ENCODE measurements around the gene RASGRF2. TPM values are rescaled to one million over a fixed set of nuclear protein-coding genes. Genes with fewer than 3 reads are reported as not detected.

RASGRF2 gene
- total RNA-seq, 1 experiment from 2014 or later: 0.48 TPM

DNA sequence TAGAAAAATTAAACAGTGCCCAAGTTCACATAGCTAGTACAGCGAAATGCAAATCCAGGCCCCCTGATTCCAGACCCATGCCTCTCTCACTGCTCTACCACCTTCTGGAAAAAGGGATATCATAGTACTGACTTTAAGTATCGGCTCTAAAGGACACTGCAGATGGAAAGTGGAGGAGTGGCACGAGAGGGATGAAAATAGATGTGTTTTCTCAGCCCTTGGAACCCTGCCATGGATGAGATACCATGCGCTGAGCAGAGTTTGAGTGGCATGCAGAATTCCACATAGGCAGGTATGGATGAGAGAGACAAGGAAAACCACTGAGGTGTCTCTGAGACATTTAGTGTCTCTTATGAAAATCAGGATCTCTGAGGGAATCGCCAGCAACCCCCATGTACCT lies 291.8 kb downstream of the RASGRF2 start:
- no TSS peak for BruUV-seq (replicated peaks)
- peaks cover 19% of the 10 kb centered on the region for H3K4me1 ChIP-seq (replicated peaks; ENCODE audit: insufficient read depth)
- ChIA-PET POLR2A (ENCODE audit: unreplicated experiment) (no interaction called here), CTCF (no interaction called here)
- no peaks in the 10 kb centered on the region for H3K9me2 ChIP-seq (ENCODE audit: insufficient read depth)
- no peaks in the 10 kb centered on the region for H3K27me3 ChIP-seq (ENCODE audit: insufficient read depth, low read depth)
- no peak for DNase-seq
- H3K79me2 ChIP-seq (ENCODE audit: low read depth): no peaks in the 10 kb centered on the region
- H3K4me2 ChIP-seq: no peak overlapping the region
- intact Hi-C loops (cut with micrococcal nuclease; ENCODE audit: unreplicated experiment): no loop called here
- H2AFZ ChIP-seq: no peak overlapping the region
- H3F3A ChIP-seq (ENCODE audit: insufficient read depth, low read depth): no peaks in the 10 kb centered on the region; the same call in 1 of the 2 replicates
- H3K27ac ChIP-seq: no peak overlapping the region
- H3K4me3 ChIP-seq: no peak overlapping the region
- TF ChIP-seq, protein P1, sequence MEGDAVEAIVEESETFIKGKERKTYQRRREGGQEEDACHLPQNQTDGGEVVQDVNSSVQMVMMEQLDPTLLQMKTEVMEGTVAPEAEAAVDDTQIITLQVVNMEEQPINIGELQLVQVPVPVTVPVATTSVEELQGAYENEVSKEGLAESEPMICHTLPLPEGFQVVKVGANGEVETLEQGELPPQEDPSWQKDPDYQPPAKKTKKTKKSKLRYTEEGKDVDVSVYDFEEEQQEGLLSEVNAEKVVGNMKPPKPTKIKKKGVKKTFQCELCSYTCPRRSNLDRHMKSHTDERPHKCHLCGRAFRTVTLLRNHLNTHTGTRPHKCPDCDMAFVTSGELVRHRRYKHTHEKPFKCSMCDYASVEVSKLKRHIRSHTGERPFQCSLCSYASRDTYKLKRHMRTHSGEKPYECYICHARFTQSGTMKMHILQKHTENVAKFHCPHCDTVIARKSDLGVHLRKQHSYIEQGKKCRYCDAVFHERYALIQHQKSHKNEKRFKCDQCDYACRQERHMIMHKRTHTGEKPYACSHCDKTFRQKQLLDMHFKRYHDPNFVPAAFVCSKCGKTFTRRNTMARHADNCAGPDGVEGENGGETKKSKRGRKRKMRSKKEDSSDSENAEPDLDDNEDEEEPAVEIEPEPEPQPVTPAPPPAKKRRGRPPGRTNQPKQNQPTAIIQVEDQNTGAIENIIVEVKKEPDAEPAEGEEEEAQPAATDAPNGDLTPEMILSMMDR (conservative IDR thresholded peaks at IDR 0.05): no peak
- no peak for TF ChIP-seq EZH2 (IDR thresholded peaks at IDR 0.05; ENCODE audit: low read depth)
- no peaks in the 10 kb centered on the region for H3K9me3 ChIP-seq (ENCODE audit: insufficient read depth, low read depth)
- H3K36me3 ChIP-seq (ENCODE audit: low read depth): no peaks in the 10 kb centered on the region
- no peaks in the 10 kb centered on the region for H4K20me1 ChIP-seq (ENCODE audit: insufficient read depth)

DNA sequence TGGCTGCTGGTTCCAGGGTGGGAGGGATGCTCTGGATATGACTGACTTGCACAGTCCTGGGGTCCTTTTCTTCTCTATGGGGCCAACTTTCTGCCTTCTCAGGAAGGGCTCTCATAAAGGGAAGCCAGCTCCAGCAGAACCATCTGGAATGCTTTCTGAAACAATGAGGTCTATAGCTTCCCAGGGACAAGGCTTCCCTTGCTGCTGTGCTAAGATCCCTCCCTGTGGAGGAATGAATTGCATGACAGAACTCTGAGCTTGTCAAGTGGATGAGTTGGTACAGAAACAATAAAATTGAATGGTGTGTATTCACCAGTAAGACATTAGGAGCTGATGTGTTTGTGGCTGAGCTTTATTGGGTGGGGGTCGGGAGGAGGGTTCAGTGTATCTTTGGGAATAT lies 292.7 kb downstream of the RASGRF2 start:
- Histone ChIP-seq H3K9me2 (ENCODE audit: insufficient read depth) (no peaks in the 10 kb centered on the region), H3K9me3 (ENCODE audit: insufficient read depth, low read depth) (no peaks in the 10 kb centered on the region), H3K4me2 (no peak overlapping the region), H3K79me2 (ENCODE audit: low read depth) (no peaks in the 10 kb centered on the region), H3K27ac (no peak overlapping the region), H4K20me1 (ENCODE audit: insufficient read depth) (no peaks in the 10 kb centered on the region; the same call in 1 of the 2 replicates), H3K4me3 (no peak overlapping the region), H3K27me3 (ENCODE audit: insufficient read depth, low read depth) (no peaks in the 10 kb centered on the region), H3K4me1 (replicated peaks; ENCODE audit: insufficient read depth) (peaks cover 13% of the 10 kb centered on the region; the same call in 1 of the 2 replicates), H3F3A (ENCODE audit: insufficient read depth, low read depth) (no peaks in the 10 kb centered on the region; the same call in 1 of the 2 replicates), H3K36me3 (ENCODE audit: low read depth) (no peaks in the 10 kb centered on the region), H2AFZ (no peak overlapping the region)
- ChIA-PET CTCF (no interaction called here), POLR2A (ENCODE audit: unreplicated experiment) (no interaction called here)
- TF ChIP-seq EZH2 (IDR thresholded peaks at IDR 0.05; ENCODE audit: low read depth): no peak
- intact Hi-C loops (cut with micrococcal nuclease; ENCODE audit: unreplicated experiment): no loop called here
- no peak for DNase-seq
- no TSS peak for BruUV-seq (replicated peaks)

DNA sequence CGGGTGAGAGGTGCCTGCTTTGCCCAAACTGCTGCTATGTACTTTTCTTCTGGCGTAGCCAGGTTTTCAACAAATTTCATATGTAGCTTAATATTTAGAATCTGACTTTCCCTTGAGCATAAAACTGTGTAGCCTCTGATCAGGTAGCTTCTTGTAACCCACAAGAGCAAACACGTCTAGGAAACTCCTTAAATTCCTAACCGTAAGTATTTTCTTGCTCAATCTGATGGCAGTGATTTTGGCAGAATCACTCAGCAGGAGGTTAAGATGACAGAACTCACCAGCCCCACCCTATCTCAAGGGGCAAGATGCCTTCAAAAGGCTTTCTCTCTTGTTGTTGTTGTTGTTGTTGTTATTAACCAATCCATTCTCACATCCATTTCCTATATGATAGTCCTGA lies 293.7 kb downstream of the RASGRF2 start:
- Histone ChIP-seq H3K36me3 (ENCODE audit: low read depth) (no peaks in the 10 kb centered on the region), H3K9me3 (ENCODE audit: insufficient read depth, low read depth) (no peaks in the 10 kb centered on the region), H3K4me2 (no peak overlapping the region), H3K4me3 (no peak overlapping the region), H3F3A (ENCODE audit: insufficient read depth, low read depth) (no peaks in the 10 kb centered on the region; the same call in 1 of the 2 replicates), H3K27me3 (ENCODE audit: insufficient read depth, low read depth) (no peaks in the 10 kb centered on the region), H3K4me1 (replicated peaks; ENCODE audit: insufficient read depth) (peaks cover 19% of the 10 kb centered on the region; the same call in 1 of the 2 replicates), H2AFZ (no peak overlapping the region), H3K9me2 (ENCODE audit: insufficient read depth) (no peaks in the 10 kb centered on the region), H3K27ac (no peak overlapping the region), H4K20me1 (ENCODE audit: insufficient read depth) (no peaks in the 10 kb centered on the region; the same call in 1 of the 2 replicates), H3K79me2 (ENCODE audit: low read depth) (no peaks in the 10 kb centered on the region)
- intact Hi-C loops (cut with micrococcal nuclease; ENCODE audit: unreplicated experiment): no loop called here
- no TSS peak for BruUV-seq (replicated peaks)
- DNase-seq: no peak
- ChIA-PET POLR2A (ENCODE audit: unreplicated experiment) (no interaction called here), CTCF (no interaction called here)
- no peak for TF ChIP-seq EZH2 (IDR thresholded peaks at IDR 0.05; ENCODE audit: low read depth)
- TF ChIP-seq, protein P1 (conservative IDR thresholded peaks at IDR 0.05): no peak
